OCI-LY1 (cell line): Measurements from ENCODE around the gene LRRC40.

Experiments used
- EZH2 ChIP-seq: fragments of 200-600 bp; sonication (generic), shearing (Covaris generic); IDR thresholded peaks from 2 replicates; pipeline ENCODE4 v1.8.0; 2017; ENCODE audit warnings: borderline replicate concordance, mixed run types, mild to moderate bottlenecking, antibody characterized with exemption, low read length, moderate library complexity, mixed read lengths
- TF ChIP-seq, protein P1 (sequence below): fragments of 200-600 bp; sonication (generic), shearing (Covaris generic); IDR thresholded peaks from 2 replicates; pipeline ENCODE4 v1.5.1; 2017; ENCODE audit warnings: mild to moderate bottlenecking, antibody characterized with exemption, low read length, moderate library complexity, mixed read lengths

DNA sequence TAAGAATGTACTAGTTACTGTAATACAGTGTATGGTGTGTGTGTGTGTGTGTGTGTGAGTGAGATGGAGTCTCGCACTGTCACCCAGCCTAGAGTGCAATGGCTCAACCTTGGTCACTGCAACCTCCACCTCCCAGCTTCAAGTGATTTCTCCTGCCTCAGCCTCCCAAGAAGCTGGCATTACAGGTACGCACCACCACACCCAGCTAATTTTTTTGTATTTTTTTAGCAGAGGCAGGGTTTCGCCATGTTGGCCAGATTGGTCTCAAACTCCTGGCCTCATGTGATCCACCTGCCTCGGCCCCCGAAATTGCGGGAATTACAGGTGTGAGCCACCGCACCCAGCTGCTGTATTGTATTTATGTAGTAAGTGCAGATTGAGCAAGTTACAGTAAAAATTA lies 2.9 kb upstream of the LRRC40 start:
- TF ChIP-seq, protein P1, sequence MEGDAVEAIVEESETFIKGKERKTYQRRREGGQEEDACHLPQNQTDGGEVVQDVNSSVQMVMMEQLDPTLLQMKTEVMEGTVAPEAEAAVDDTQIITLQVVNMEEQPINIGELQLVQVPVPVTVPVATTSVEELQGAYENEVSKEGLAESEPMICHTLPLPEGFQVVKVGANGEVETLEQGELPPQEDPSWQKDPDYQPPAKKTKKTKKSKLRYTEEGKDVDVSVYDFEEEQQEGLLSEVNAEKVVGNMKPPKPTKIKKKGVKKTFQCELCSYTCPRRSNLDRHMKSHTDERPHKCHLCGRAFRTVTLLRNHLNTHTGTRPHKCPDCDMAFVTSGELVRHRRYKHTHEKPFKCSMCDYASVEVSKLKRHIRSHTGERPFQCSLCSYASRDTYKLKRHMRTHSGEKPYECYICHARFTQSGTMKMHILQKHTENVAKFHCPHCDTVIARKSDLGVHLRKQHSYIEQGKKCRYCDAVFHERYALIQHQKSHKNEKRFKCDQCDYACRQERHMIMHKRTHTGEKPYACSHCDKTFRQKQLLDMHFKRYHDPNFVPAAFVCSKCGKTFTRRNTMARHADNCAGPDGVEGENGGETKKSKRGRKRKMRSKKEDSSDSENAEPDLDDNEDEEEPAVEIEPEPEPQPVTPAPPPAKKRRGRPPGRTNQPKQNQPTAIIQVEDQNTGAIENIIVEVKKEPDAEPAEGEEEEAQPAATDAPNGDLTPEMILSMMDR, result no peak
- no peak for TF ChIP-seq EZH2
